Chondrocyte (in vitro differentiated cells): ENCODE measurements around the gene PPP3CB. TPM values are rescaled to one million over a fixed set of nuclear protein-coding genes. Genes with fewer than 3 reads are reported as not detected.
A peak's percentile ranks its signal among the peaks of the same experiment; 100 is the strongest.
"Not testable (repeated sequence)": the region's sequence is repeated elsewhere in the genome, so short reads cannot be mapped to it uniquely, and the experiment has no call there.

Experiments
- DNase-seq: peaks from one replicate; pipeline ENCODE4 v3.0.0; 2021; ENCODE audit warnings: mixed read lengths, low spot score
- H3K27ac Mint-ChIP-seq: one replicate; pipeline ENCODE4 v1.8.0; 2021; ENCODE audit warnings: mild to moderate bottlenecking, moderate library complexity, mixed read lengths; ENCODE audit not compliant: unreplicated experiment
- H3K27me3 Mint-ChIP-seq: 2 replicates; pipeline ENCODE4 v1.8.0; 2021; ENCODE audit warnings: low read depth, mixed read lengths
- H3K36me3 Mint-ChIP-seq: 2 replicates; pipeline ENCODE4 v1.8.0; 2021; ENCODE audit warnings: low read depth, mixed read lengths
- H3K4me1 Mint-ChIP-seq: 2 replicates; pipeline ENCODE4 v1.8.0; 2021; ENCODE audit warnings: low read depth, mild to moderate bottlenecking, mixed read lengths
- H3K4me3 Mint-ChIP-seq: one replicate; pipeline ENCODE4 v1.8.0; 2021; ENCODE audit warnings: mild to moderate bottlenecking, moderate library complexity, mixed read lengths; ENCODE audit not compliant: unreplicated experiment
- H3K9me3 Mint-ChIP-seq: 2 replicates; pipeline ENCODE4 v1.8.0; 2021; ENCODE audit warnings: low read depth, mixed read lengths
- CTCF ChIP-seq: fragments of 200-600 bp; sonication (generic); IDR thresholded peaks from 2 replicates; pipeline ENCODE4 v1.5.0; 2021; ENCODE audit warnings: antibody characterized with exemption, mild to moderate bottlenecking, moderate library complexity
- total RNA-seq: library from RNA; stranded (reverse); gene quantifications from 3 replicates; pipeline ENCODE4 v1.2.1, GENCODE V29; 2021

The PPP3CB gene
- total RNA-seq, 1 donor from 2014 or later, result 61.1 TPM

DNA sequence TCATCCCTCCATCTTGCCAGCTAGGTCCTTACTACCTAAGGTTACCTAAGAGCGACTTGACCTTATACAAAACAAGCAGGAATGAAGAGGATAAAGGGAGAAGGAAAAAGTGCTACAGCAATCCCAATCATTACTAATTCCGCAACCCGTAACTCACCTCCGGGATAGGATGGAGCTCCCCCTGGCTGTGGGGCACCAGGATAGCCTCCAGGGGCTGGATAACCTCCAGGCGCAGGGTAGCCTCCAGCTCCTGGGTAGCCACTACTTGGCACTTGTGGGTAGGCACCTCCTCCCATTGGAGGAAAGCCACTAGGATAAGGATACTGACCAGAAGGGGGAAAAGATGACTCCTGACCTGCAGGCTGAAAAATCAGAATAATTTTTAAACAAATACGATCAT lies 97.8 kb downstream of the PPP3CB start:
- H3K4me3 Mint-ChIP-seq, result no peak overlapping the region
- H3K4me1 Mint-ChIP-seq, result no peaks in the 10 kb centered on the region
- H3K36me3 Mint-ChIP-seq, result peaks cover 12% of the 10 kb centered on the region
- peak; percentile 45 for TF ChIP-seq CTCF
- no peaks in the 10 kb centered on the region for H3K9me3 Mint-ChIP-seq
- no peaks in the 10 kb centered on the region for H3K27me3 Mint-ChIP-seq
- no peak overlapping the region for H3K27ac Mint-ChIP-seq
- DNase-seq, result no peak

DNA sequence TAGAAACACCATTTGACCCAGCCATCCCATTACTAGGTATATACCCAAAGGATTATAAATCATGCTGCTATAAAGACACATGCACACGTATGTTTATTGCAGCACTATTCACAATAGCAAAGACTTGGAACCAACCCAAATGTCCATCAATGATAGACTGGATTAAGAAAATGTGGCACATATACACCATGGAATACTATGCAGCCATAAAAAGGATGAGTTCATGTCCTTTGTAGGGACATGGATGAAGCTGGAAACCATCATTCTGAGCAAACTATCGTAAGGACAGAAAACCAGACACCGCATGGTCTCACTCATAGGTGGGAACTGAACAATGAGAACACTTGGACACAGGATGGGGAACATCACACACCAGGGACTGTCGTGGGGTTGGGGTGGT lies 101.5 kb downstream of the PPP3CB start:
- H3K4me1 Mint-ChIP-seq, H3K4me3 Mint-ChIP-seq, H3K27me3 Mint-ChIP-seq, DNase-seq, H3K9me3 Mint-ChIP-seq, H3K27ac Mint-ChIP-seq: not testable (repeated sequence)
- peaks cover 19% of the 10 kb centered on the region for H3K36me3 Mint-ChIP-seq

DNA sequence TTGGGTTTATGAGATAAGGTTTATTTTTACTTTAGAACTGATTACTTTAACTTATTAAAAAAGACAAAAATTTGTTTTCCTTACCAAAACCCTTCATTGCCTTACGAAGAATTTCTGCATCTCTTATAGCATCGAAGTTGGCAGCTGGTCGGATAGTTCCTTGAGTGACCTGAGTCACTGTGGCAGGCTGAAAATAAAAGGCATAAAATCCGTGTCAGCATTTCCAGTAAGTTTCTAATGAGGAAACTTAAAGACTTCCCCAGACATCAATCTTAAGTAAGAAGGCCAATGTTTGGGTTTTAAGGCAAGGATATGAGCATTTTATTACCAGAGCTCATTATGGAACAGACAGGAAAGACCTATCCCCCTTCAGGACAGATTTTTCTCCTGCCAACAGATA lies 107.6 kb downstream of the PPP3CB start:
- peaks cover 39% of the 10 kb centered on the region for H3K36me3 Mint-ChIP-seq
- no peak for TF ChIP-seq CTCF
- H3K4me3 Mint-ChIP-seq, result no peak overlapping the region
- no peaks in the 10 kb centered on the region for H3K27me3 Mint-ChIP-seq
- H3K9me3 Mint-ChIP-seq, result no peaks in the 10 kb centered on the region
- no peaks in the 10 kb centered on the region for H3K4me1 Mint-ChIP-seq
- no peak for DNase-seq
- H3K27ac Mint-ChIP-seq, result no peak overlapping the region

DNA sequence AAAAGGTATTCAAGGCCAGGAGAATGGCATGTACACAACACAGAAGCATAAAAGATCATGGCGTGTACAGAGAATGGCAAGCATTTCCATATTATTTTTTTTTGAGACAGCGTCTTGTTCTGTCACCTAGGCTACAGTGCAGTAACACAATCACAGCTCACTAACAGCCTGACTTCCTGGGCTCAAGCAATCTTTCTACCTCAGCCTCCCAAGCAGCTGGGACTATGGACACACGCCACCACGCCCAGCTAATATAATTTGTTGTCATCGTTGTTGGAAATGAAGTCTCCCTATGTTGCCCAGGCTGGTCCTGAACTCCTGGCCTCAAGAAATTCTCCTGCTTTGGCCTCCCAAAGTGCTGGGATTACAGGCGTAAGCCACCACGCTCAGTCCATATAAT lies 109.2 kb downstream of the PPP3CB start:
- no peak for DNase-seq
- no peaks in the 10 kb centered on the region for H3K4me1 Mint-ChIP-seq
- no peak overlapping the region for H3K27ac Mint-ChIP-seq
- peaks cover 44% of the 10 kb centered on the region for H3K36me3 Mint-ChIP-seq
- H3K9me3 Mint-ChIP-seq, result no peaks in the 10 kb centered on the region
- H3K27me3 Mint-ChIP-seq, result no peaks in the 10 kb centered on the region
- TF ChIP-seq CTCF, result no peak
- H3K4me3 Mint-ChIP-seq, result no peak overlapping the region

Other genes with a start within 250 kb of the PPP3CB start
- 17.1 to 27.3 TPM (median 17.6 TPM) in 3 replicates for gene DNAJC9, start 248.8 kb downstream of the PPP3CB start, total RNA-seq
- gene MRPS16, start 243.4 kb downstream of the PPP3CB start, total RNA-seq, result 63.3 to 84.6 TPM (median 66.7 TPM) in 3 replicates
- gene CFAP70, start 137.2 kb downstream of the PPP3CB start, total RNA-seq, result 0.42 to 1.4 TPM (median 0.59 TPM) in 3 replicates
- gene ANXA7, start 82.0 kb downstream of the PPP3CB start, total RNA-seq, result 93.5 to 102 TPM (median 94.7 TPM) in 3 replicates
- gene MSS51, start 62.5 kb downstream of the PPP3CB start, total RNA-seq, result 1.4 to 3.4 TPM (median 2.1 TPM) in 3 replicates
- 5.8 to 11.6 TPM (median 6.5 TPM) in 3 replicates for gene USP54, start 95.3 kb upstream of the PPP3CB start, total RNA-seq
- gene MYOZ1, start 145.4 kb upstream of the PPP3CB start, total RNA-seq, result 4.2 to 18.4 TPM (median 5.2 TPM) in 3 replicates
- 0.13 to 0.45 TPM in 2 of 3 replicates, not detected in the other for gene SYNPO2L, start 160.0 kb upstream of the PPP3CB start, total RNA-seq
- gene AGAP5, start 202.1 kb upstream of the PPP3CB start, total RNA-seq, result 2.9 to 5.2 TPM (median 3.9 TPM) in 3 replicates
- 54.0 to 69.1 TPM (median 55.6 TPM) in 3 replicates for gene SEC24C, start 248.3 kb upstream of the PPP3CB start, total RNA-seq